GM18951 (cell line): ENCODE data around the gene MDH1.

Experiments
- POLR2A ChIP-seq: IDR thresholded peaks from 4 replicates; pipeline ENCODE4 v1.6.1; 2011; ENCODE audit warnings: mild to moderate bottlenecking; ENCODE audit not compliant: insufficient read length, insufficient read depth; ENCODE audit errors: extremely low read depth
- in situ Hi-C: fragments of 300-500 bp; cut with MboI; formaldehyde crosslinking; loops from one replicate; pipeline ENCODE4 v1.12.0; 2022; ENCODE audit warnings: low sequenced_read_pairs, mixed read lengths, inconsistent platforms; ENCODE audit not compliant: unreplicated experiment

The MDH1 gene

DNA sequence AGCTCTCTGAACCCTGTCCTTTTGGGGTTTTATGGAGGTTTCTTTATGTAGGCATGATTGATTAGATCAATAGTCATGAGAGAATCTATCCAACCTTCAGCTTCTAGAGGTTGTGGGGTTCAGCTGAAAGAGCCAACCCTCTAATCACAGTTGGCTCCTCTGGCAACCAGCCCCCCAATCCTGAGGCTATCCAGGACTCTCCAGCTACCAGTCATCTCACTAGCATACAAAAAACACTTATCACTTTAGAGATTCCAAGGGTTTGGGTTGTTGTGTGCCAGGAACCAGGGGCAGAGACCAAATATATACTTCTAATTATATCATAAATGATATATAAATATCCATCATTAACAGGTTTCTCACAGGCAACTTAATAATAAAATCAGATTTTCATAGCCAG lies 12.2 kb upstream of the MDH1 start:
- in situ Hi-C loops: no loop called here
- TF ChIP-seq POLR2A: no peak

DNA sequence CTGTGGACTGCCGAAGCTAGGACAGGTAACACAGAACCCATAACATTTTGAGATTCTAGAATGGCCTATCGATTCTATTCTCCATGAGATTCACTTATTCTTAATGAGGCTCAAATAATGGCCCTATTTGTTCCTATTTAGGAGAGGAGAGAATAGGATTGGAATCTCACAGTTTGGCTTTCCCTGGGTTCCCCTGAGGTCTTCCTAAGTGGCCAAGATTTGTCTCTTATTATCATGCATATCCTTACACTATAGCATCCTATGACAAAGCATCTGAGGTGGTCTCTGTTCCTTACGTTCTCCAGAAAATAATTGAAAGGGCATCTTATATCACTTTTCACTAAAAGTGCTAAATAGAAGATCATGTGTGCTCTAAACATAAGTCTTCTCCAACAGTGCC lies 10.0 kb upstream of the MDH1 start:
- in situ Hi-C loops: no loop called here
- TF ChIP-seq POLR2A: no peak

DNA sequence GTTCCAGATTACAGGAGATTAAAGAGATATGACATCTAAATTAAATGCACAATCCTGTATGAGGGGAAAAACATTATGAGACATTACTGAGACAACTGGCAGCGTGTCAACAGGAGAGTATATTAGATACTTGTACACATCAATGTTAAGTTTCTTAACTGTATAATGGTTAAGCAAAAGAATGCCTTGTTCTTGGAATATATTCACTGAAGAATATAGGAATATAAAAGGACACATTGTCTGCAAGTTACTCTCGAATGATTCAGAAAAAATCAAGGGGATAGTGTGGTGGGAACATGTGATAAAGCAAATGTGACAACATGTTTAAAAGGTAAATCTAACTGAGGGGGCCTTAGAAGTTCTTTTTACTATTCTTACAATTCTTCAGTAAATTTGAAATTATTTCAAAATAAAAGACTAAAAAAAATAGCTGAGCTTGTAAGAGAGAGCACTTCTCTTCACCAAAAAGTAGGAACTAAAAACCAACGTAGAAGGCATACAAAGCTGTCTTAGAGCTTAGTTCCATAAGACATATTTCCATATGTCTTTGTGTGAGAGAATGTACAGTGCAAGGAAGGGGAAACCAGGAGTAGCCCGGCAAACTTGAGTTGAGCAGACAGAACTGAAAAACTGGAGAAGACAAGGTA lies 8.0 kb upstream of the MDH1 start:
- TF ChIP-seq POLR2A: no peak
- in situ Hi-C loops: no loop called here

DNA sequence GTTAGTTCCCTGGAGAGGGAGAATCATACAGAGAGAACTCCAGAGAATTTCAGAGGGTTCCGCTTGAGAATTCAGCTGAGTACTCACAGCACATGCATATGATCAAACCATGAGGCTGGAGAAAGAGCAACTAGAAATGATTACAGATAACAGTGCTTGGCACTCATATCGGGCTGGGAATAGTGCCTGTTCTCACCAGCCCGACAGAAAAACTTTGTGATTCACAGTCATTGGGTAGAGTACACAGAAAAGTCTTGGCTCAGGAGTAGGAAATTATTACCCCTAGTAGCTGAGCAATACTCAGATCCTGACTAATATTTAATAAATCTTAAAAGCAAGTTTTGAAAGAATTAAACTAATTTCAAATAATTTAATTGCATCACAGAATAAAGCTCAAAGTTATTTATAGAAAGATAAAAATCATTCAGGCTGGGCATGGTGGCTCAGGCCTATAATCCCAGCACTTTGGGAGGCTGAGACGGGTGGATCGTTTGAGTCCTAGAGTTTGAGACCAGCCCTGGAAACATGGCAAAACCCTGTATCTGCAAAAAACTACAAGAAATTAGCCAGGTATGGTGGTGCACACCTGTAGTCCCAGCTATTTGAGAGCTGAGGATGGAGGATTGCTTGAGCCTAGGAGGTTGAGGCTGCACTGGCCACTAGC lies 7.3 kb upstream of the MDH1 start:
- TF ChIP-seq POLR2A: no peak
- in situ Hi-C loops: no loop called here

DNA sequence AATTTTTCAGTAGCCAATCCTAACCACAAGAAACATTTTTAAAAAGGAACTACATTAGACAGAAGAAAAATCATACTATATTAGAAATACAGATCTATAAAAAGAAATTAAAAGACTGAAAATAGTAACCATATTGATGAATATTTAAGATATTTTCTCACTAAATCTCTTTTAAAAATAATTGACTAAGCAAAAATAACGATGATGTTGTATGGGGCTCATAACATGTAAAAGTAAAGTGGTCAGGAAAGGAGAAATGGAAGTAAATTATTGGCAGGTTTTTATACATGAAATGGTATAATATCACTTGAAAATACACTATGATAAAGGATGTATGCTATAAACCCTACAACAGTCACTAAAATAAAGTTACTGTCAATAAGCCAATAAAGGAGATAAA lies 5.9 kb upstream of the MDH1 start:
- in situ Hi-C loops: no loop called here
- no peak for TF ChIP-seq POLR2A

DNA sequence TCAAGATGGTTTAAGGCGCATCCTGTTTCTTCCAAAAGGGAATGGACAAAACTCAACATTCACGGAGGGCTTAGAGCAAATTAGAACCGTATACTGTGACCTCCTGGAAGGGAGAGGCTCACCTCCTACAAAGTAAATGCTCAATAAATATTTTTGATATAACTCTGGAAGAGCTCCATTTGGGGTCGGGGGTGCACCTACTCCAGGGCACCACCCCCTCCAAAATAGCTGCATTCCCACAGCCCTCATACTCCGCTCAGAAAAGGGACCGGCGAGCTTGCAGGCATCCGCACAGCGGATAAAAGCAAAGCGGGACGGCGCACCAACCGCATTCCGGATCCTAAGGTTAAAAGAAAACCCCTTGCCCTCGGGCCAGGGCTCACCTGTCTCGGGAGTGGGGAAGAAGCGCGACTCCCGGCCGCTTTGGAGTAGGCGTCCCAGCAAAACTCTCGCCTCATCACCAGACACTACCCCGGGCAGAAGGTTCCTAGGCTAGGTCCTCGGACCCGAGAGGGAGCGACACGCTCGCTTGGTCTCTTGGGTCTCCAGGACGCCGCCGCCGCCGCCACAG lies 864 bp upstream of the MDH1 start:
- in situ Hi-C loops: no loop called here
- peak; percentile 29 for TF ChIP-seq POLR2A

DNA sequence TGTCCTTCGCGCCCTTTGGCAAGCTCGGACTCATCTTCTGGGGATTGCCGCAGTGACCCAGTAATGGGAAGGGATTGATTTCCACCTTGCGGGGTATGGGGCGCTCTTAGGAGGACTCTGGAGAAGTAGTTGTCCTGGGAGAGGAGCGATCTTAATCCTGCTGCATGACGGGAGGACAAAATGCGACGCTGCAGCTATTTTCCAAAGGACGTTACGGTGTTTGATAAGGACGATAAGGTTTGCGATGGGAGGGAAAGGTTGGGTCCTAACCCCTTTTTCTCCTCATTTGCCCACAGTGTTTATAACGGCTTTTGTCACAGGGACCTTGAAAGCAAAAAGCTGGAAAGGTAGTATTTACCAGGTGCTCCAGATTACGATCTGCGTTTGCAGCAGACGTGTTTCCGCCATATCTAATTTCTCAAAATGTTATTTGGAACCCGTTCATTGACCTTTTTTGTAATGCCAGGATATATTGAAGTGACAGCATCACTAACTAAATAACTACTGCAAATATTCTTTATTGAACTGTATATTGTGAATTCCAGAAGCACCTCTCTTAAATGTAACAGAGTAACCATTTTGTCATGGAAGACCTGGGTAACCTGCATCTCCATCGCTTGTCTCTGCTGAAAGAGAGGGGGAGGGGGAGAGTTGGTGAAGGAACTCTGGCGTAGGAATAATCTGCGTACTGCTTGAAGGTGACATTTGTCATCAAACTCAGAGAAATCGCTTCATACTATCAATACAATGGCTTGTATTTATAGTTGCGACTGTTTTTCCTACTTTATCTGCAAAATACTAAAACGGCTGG lies 590 bp downstream of the MDH1 start:
- TF ChIP-seq POLR2A: no peak
- in situ Hi-C loops: no loop called here

DNA sequence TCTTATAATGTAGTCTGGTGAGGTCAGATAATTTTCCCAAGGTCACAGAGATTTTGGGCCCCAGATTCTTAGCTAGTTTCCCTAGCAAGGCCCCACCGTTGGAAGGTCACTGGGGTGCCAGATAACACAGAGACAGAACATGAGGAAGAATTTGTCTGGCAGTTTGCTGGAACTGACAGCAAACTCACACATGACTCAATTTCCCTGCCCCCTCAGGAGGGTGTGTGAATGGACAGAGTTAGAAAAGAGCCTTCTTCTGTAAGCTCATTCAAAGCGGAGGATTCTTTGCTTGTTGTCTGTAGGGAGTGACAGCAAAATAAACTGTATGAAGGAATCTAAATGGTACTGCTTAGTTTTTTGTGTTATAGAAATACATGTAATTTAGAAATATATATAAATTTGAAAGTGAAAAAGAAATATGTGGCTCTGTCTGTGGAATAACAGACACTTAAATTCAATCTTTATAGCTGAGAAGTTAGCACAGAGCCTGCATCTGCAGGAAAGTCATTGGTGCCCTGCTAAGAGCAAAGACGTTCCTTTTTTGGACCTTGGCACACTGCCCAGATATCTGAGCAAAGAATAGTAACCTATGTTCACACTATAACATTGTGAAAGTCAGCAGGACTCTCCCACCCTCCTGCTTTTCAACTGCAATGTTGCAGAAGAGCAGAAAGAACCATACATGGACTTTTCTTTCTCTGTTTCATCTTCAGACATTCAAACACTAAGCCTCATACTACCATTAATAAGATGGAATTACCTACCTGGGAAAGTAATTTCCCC lies 2.1 kb downstream of the MDH1 start:
- no peak for TF ChIP-seq POLR2A
- in situ Hi-C loops: no loop called here

DNA sequence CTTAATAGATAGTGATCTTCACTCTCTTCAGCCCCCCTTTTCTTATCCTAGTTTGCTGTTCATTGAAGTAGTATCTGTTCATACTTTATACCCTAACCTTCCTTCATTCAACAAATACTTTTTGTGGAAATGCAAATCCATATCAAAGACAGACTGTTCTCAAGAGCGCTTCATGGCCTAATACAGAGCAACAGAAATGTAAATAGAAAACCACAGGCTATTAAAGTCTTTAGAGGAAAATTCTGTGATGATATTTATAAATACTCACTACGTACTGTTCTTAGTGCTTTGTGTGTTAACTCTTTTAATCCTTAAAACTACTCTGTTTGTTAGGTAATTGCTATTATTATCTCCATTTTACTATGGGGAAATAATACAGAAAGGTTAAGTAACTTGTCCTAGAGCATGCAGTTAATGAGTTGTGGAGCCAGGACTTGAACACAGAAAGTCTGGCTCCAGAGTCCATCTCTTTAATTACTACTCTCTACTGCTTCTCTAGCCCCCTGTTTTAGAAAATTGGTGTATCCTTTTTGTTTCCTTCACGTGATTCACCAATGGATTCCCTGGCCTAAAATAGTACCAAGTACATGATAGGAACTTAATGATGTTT lies 2.9 kb downstream of the MDH1 start:
- in situ Hi-C loops: no loop called here
- TF ChIP-seq POLR2A: no peak

DNA sequence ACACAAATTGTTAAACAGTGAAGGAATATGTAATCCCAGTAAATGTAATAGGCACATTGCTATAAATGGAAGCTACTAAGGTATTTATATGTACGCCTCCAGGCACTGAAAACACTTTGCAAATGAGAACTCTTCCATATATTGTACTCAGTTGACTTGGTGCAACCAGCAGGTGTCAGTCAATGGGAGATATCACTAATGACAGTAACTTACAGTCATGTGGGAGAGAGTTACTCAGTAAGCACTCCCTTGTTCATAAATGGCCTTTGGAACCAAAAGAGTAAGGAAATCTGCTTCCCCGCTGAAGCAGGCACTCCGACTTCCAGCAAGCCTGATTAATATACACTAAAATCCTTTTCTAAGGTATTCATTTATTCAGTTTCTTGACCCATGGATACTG lies 5.9 kb downstream of the MDH1 start:
- in situ Hi-C loops: no loop called here
- no peak for TF ChIP-seq POLR2A

DNA sequence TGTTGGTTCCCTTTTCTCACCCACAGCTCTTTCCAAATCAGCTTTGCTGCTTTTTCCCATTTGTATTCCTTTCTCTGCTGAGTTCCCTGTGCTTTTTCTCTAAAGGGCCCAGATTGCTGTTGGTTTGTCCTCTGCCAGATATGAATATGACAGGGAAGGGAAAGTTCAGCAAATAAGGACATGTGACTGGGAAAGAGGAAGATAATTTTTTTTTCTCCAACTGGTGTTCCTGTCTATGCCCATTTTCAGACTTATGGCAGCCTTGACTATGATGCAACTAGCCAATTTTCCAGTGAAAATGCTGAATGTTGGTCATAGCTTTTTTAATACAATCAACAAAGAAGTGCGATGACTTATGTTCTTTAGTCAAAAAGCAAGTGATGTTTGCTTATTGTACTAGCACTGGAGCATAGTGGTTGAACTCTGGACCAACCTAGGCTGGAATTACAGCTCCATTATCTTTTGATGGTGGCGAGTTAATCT lies 7.7 kb downstream of the MDH1 start:
- in situ Hi-C loops: no loop called here
- no peak for TF ChIP-seq POLR2A

DNA sequence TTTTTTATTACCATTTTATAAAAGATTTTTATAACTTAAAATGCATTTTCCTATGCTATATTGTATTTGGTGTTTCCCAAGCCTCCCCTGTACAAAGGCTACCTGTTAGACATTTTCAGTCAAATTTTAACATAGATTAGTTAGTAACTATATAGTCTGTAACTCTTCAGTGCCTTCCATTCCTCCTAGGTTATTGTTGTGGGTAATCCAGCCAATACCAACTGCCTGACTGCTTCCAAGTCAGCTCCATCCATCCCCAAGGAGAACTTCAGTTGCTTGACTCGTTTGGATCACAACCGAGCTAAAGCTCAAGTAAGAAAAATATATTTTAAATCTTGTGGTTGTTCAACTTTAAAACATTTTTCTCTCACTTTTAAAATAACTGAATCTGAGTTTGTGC lies 10.2 kb downstream of the MDH1 start:
- in situ Hi-C loops: no loop called here
- TF ChIP-seq POLR2A: no peak
